ENCODE measurements around the gene STYXL1.

DNA sequence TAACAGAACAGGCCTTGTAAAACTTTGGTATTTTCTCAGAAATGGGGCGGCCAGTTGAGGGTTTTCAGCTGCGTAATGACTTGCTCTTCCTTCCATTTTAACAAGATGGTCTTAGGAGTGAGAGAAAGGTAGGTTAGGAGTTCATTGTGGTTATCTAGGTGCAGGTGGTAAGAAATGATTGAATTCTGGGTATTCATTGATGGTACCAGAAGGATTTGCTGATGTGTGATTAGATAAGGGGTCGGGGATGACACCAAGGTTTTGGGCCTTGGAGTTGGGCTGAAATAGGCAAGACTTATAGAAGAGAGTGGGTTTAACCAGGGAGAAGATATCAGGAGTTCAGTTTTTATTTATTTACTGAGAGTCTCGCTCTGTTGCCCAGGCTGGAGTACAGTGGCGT is 2.7 kb upstream of the STYXL1 start:
- no peak for TF ChIP-seq EZH2phosphoT487 (IDR thresholded peaks at IDR 0.05)
- TF ChIP-seq, protein P1, sequence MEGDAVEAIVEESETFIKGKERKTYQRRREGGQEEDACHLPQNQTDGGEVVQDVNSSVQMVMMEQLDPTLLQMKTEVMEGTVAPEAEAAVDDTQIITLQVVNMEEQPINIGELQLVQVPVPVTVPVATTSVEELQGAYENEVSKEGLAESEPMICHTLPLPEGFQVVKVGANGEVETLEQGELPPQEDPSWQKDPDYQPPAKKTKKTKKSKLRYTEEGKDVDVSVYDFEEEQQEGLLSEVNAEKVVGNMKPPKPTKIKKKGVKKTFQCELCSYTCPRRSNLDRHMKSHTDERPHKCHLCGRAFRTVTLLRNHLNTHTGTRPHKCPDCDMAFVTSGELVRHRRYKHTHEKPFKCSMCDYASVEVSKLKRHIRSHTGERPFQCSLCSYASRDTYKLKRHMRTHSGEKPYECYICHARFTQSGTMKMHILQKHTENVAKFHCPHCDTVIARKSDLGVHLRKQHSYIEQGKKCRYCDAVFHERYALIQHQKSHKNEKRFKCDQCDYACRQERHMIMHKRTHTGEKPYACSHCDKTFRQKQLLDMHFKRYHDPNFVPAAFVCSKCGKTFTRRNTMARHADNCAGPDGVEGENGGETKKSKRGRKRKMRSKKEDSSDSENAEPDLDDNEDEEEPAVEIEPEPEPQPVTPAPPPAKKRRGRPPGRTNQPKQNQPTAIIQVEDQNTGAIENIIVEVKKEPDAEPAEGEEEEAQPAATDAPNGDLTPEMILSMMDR (IDR thresholded peaks at IDR 0.05): no peak

Data from neural progenitor cell (in vitro differentiated cells).